CD4-positive, alpha-beta T cell treated with Interleukin-17A for 4 hours (primary cell): ENCODE data around the gene SPRR2D.
"Not testable (repeated sequence)": the region's sequence is repeated elsewhere in the genome, so short reads cannot be mapped to it uniquely, and the experiment has no call there.

ENCODE experiments used
- DNase-seq: peaks from one replicate; pipeline ENCODE4 v3.0.0-alpha.2; 2020; ENCODE audit warnings: mixed read lengths

SPRR2D gene

GRCh38 chr1:153040950-153041631, at the start of gene SPRR2D:
SPRR2D (minus strand) TSS chr1:153041120; CDS start chr1:153040346, 774 bp downstream.
- DNase-seq, result no peak

- no peak for DNase-seq
These were observed 46.7 kb upstream of the SPRR2D start for GRCh38 chr1:153087652-153088051.

GRCh38 chr1:153081736-153082135, 40.8 kb upstream of the SPRR2D start:
- DNase-seq, result no peak

GRCh38 chr1:153072806-153073726, 32.1 kb upstream of the SPRR2D start:
- DNase-seq, result no peak

GRCh38 chr1:153071511-153071910, 30.6 kb upstream of the SPRR2D start, which contains the start of gene SPRR2B:
SPRR2B (minus strand) TSS chr1:153071611; CDS start chr1:153070839, 772 bp downstream.
- no peak for DNase-seq

GRCh38 chr1:153070243-153070642, 29.3 kb upstream of the SPRR2D start:
- no peak for DNase-seq

- DNase-seq, result no peak
These were observed 18.2 kb upstream of the SPRR2D start for GRCh38 chr1:153058826-153059784.

- no peak for DNase-seq
These were observed 17.2 kb upstream of the SPRR2D start for GRCh38 chr1:153058154-153058553.

- no peak for DNase-seq
These were observed 16.5 kb upstream of the SPRR2D start, which contains the start of gene SPRR2A for GRCh38 chr1:153057375-153057774. SPRR2A (minus strand) TSS chr1:153057512; CDS start chr1:153056735, 777 bp downstream.

GRCh38 chr1:153056111-153056510, 15.2 kb upstream of the SPRR2D start:
- DNase-seq, result not testable (repeated sequence)

GRCh38 chr1:153049211-153049610, 8.3 kb upstream of the SPRR2D start:
- no peak for DNase-seq

GRCh38 chr1:153035211-153035610, 5.7 kb downstream of the SPRR2D start:
- no peak for DNase-seq

- no peak for DNase-seq
These were observed 8.1 kb downstream of the SPRR2D start for GRCh38 chr1:153032677-153033308.

GRCh38 chr1:153032073-153032472, 8.8 kb downstream of the SPRR2D start:
- no peak for DNase-seq

GRCh38 chr1:153030895-153031294, 10.0 kb downstream of the SPRR2D start, which contains the start of gene SPRR1B:
SPRR1B (plus strand) TSS chr1:153031203; CDS start chr1:153032346, 1,143 bp downstream.
- no peak for DNase-seq

GRCh38 chr1:153028766-153029165, 12.2 kb downstream of the SPRR2D start:
- DNase-seq, result no peak

GRCh38 chr1:153025797-153026196, 15.1 kb downstream of the SPRR2D start:
- no peak for DNase-seq

- DNase-seq, result no peak
These were observed 16.5 kb downstream of the SPRR2D start for GRCh38 chr1:153024413-153024812.

- no peak for DNase-seq
These were observed 17.8 kb downstream of the SPRR2D start for GRCh38 chr1:153023109-153023508.

GRCh38 chr1:153022340-153022739, 18.6 kb downstream of the SPRR2D start:
- not testable (repeated sequence) for DNase-seq

GRCh38 chr1:153021829-153022228, 19.1 kb downstream of the SPRR2D start:
- not testable (repeated sequence) for DNase-seq

GRCh38 chr1:153011235-153011758, 29.6 kb downstream of the SPRR2D start:
- not testable (repeated sequence) for DNase-seq
